Chondrocyte (in vitro differentiated cells): ENCODE results near the gene AQP3. TPM values are rescaled to one million over a fixed set of nuclear protein-coding genes. Genes with fewer than 3 reads are reported as not detected.

Experiments
- DNase-seq: peaks from one replicate; pipeline ENCODE4 v3.0.0; 2021; ENCODE audit warnings: mixed read lengths, low spot score
- H3K27ac Mint-ChIP-seq: one replicate; pipeline ENCODE4 v1.8.0; 2021; ENCODE audit warnings: mild to moderate bottlenecking, moderate library complexity, mixed read lengths; ENCODE audit not compliant: unreplicated experiment
- H3K27me3 Mint-ChIP-seq: 2 replicates; pipeline ENCODE4 v1.8.0; 2021; ENCODE audit warnings: low read depth, mixed read lengths
- H3K36me3 Mint-ChIP-seq: 2 replicates; pipeline ENCODE4 v1.8.0; 2021; ENCODE audit warnings: low read depth, mixed read lengths
- H3K4me1 Mint-ChIP-seq: 2 replicates; pipeline ENCODE4 v1.8.0; 2021; ENCODE audit warnings: low read depth, mild to moderate bottlenecking, mixed read lengths
- H3K4me3 Mint-ChIP-seq: one replicate; pipeline ENCODE4 v1.8.0; 2021; ENCODE audit warnings: mild to moderate bottlenecking, moderate library complexity, mixed read lengths; ENCODE audit not compliant: unreplicated experiment
- H3K9me3 Mint-ChIP-seq: 2 replicates; pipeline ENCODE4 v1.8.0; 2021; ENCODE audit warnings: low read depth, mixed read lengths
- total RNA-seq: library from RNA; stranded (reverse); gene quantifications from 3 replicates; pipeline ENCODE4 v1.2.1, GENCODE V29; 2021
- TF ChIP-seq, protein P1 (sequence below): fragments of 200-600 bp; sonication (generic); IDR thresholded peaks from 2 replicates; pipeline ENCODE4 v1.5.0; 2021; ENCODE audit warnings: antibody characterized with exemption, mild to moderate bottlenecking, moderate library complexity

The AQP3 gene
- total RNA-seq, 1 donor from 2014 or later = 3.6 TPM

DNA sequence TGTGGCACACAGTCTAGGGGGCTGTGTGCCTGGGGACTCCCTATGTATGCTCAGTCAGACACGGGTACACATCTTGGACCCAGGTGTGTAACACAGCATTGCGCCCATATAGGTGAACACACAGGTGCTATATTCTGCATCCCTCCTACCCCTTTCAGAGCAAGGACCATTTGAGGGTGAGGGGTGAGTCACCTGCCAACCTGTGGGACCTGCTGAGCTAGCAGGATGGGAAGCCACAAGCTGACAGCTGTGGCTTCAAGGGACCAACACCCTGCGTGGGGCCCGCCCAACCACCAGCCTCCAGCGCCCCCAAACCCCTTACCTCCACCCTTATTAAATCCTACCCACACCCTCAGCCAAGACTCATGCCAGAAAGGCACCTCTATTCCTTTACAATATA is 30.4 kb downstream of the AQP3 start:
- TF ChIP-seq, protein P1, sequence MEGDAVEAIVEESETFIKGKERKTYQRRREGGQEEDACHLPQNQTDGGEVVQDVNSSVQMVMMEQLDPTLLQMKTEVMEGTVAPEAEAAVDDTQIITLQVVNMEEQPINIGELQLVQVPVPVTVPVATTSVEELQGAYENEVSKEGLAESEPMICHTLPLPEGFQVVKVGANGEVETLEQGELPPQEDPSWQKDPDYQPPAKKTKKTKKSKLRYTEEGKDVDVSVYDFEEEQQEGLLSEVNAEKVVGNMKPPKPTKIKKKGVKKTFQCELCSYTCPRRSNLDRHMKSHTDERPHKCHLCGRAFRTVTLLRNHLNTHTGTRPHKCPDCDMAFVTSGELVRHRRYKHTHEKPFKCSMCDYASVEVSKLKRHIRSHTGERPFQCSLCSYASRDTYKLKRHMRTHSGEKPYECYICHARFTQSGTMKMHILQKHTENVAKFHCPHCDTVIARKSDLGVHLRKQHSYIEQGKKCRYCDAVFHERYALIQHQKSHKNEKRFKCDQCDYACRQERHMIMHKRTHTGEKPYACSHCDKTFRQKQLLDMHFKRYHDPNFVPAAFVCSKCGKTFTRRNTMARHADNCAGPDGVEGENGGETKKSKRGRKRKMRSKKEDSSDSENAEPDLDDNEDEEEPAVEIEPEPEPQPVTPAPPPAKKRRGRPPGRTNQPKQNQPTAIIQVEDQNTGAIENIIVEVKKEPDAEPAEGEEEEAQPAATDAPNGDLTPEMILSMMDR = no peak
- no peaks in the 10 kb centered on the region for H3K9me3 Mint-ChIP-seq
- H3K4me1 Mint-ChIP-seq = peaks cover 7% of the 10 kb centered on the region
- peaks cover 11% of the 10 kb centered on the region for H3K27me3 Mint-ChIP-seq
- no peak overlapping the region for H3K27ac Mint-ChIP-seq
- H3K4me3 Mint-ChIP-seq = no peak overlapping the region
- H3K36me3 Mint-ChIP-seq = no peaks in the 10 kb centered on the region
- DNase-seq = no peak

DNA sequence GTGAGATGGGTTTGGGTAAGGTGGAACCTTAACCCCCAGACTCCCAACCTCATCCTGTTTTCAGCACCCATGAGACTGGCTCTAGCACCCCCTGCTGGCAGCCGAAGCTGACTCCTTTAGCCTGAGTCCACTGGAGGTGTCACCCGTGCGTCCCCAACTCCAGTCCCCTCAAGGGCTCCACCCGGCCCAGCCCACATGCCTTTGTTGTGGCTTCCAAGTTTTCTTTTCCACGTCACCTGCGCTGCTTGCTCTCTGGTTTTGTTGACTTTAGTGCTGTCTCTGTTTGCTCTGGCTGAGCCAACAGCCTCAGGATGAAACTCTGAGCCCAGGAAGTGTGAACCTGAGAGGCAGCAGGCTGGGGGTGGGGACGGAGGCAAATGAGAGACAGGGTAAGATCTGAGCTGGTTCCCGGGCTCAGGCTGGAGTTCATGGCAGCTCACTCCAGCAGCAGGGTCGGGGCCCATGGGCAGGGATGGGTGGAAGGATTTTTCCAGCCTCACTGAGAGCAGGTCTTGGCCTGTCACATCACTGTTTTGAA is 31.8 kb downstream of the AQP3 start:
- DNase-seq = no peak
- no peaks in the 10 kb centered on the region for H3K9me3 Mint-ChIP-seq
- H3K4me1 Mint-ChIP-seq = peaks cover 7% of the 10 kb centered on the region
- no peak overlapping the region for H3K4me3 Mint-ChIP-seq
- H3K36me3 Mint-ChIP-seq = no peaks in the 10 kb centered on the region
- peaks cover 11% of the 10 kb centered on the region for H3K27me3 Mint-ChIP-seq
- TF ChIP-seq, protein P1 = peak; percentile 81
- H3K27ac Mint-ChIP-seq = no peak overlapping the region

DNA sequence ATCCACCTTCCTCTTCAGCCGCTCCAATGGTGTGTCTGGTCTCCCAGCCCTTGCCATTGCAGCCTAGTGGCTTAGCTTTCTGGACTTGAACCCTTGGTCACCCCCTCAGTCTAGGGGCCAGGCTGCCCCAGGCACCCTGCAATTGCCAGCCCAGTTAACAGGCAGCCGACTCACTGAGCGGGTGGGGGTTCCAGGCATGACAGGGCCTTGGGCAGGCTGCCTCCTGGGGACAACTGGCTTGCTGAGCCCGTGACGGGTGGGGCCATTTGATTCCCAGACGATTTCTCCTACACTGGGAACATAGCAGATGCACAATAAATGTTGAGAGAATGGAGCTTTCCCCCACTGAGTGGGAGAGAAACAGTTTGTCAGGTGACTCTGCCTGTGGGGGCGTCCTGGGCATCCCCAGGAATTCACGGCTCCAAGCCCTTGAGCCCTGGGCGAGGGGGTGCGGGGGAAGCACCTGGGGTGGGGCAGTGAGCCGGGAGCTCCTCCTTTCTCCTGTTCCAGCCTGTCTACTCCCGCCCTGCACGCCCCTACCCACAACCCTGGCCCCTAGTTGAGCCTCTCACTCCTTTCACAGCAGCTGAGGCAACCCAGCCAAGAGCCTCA is 32.4 kb downstream of the AQP3 start:
- H3K27ac Mint-ChIP-seq = no peak overlapping the region
- H3K4me1 Mint-ChIP-seq = peaks cover 7% of the 10 kb centered on the region
- DNase-seq = no peak
- no peaks in the 10 kb centered on the region for H3K9me3 Mint-ChIP-seq
- H3K4me3 Mint-ChIP-seq = no peak overlapping the region
- H3K27me3 Mint-ChIP-seq = peaks cover 5% of the 10 kb centered on the region
- no peaks in the 10 kb centered on the region for H3K36me3 Mint-ChIP-seq
- TF ChIP-seq, protein P1 = no peak

DNA sequence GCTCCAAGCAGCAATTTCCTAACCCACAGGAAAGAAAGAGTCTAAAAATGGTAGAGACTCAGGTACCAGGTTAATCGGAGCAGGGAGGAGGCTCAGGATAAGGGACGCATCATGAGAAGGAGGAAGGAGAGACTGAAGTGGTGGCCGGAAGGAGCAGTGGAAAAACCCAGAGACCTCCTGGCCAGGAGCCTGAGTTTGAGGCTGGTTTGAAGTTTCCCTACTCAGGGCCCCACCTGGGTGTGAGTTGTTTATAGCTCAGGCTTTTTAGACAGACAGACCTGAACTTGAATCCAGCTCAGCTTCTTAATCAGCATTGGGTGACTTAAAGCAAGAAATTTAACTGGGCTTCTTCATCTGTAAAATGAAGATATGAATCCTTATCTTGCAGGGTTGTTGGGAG is 33.1 kb downstream of the AQP3 start:
- Mint-ChIP-seq H3K4me3 (no peak overlapping the region), H3K27ac (no peak overlapping the region), H3K36me3 (no peaks in the 10 kb centered on the region), H3K9me3 (no peaks in the 10 kb centered on the region), H3K4me1 (peaks cover 7% of the 10 kb centered on the region), H3K27me3 (peaks cover 4% of the 10 kb centered on the region)
- DNase-seq = no peak
- TF ChIP-seq, protein P1 = no peak

DNA sequence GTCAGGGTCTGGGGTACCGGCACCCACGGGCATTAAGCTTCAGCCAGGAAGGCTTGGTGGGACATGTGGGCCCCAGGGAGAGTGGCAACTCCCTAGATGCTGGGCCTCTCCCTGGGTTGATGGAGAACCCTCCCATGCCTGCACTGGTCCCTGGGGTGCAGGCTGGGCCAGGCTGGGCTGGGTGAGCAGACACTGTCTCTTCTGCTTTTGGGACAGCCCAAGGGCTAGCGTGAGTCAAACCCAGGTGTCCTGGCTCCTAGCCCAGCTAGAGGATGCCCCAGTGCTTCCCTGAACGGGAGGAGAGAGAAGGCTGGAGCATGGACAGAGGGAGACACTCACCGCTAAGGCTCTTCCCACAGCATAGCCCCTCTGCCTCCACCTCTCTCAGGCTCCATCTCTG is 39.3 kb downstream of the AQP3 start:
- DNase-seq = no peak
- no peaks in the 10 kb centered on the region for H3K36me3 Mint-ChIP-seq
- no peak overlapping the region for H3K27ac Mint-ChIP-seq
- H3K4me3 Mint-ChIP-seq = no peak overlapping the region
- TF ChIP-seq, protein P1 = no peak
- H3K9me3 Mint-ChIP-seq = no peaks in the 10 kb centered on the region
- no peaks in the 10 kb centered on the region for H3K4me1 Mint-ChIP-seq
- H3K27me3 Mint-ChIP-seq = no peaks in the 10 kb centered on the region
